ENCODE results near the gene PIK3AP1.

- TF ChIP-seq CTCF (IDR thresholded peaks at IDR 0.05) (no peak), POLR2A (IDR thresholded peaks at IDR 0.05) (no peak)
Measured at GRCh38 chr10:96573036-96573435, 147.3 kb downstream of the PIK3AP1 start.

All from right lobe of liver (tissue), 4 donors.